Measurements from ENCODE around the gene AFF1.

- TF ChIP-seq, protein P1, sequence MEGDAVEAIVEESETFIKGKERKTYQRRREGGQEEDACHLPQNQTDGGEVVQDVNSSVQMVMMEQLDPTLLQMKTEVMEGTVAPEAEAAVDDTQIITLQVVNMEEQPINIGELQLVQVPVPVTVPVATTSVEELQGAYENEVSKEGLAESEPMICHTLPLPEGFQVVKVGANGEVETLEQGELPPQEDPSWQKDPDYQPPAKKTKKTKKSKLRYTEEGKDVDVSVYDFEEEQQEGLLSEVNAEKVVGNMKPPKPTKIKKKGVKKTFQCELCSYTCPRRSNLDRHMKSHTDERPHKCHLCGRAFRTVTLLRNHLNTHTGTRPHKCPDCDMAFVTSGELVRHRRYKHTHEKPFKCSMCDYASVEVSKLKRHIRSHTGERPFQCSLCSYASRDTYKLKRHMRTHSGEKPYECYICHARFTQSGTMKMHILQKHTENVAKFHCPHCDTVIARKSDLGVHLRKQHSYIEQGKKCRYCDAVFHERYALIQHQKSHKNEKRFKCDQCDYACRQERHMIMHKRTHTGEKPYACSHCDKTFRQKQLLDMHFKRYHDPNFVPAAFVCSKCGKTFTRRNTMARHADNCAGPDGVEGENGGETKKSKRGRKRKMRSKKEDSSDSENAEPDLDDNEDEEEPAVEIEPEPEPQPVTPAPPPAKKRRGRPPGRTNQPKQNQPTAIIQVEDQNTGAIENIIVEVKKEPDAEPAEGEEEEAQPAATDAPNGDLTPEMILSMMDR (IDR thresholded peaks at IDR 0.05) = no peak
- no peak for TF ChIP-seq POLR2A (IDR thresholded peaks at IDR 0.05)
Measured at GRCh38 chr4:87030124-87030523, 95.3 kb downstream of the AFF1 start.

Data from esophagus squamous epithelium (tissue), 4 donors.